ENCODE measurements around the gene SYNE4. TPM values are rescaled to one million over a fixed set of nuclear protein-coding genes. Genes with fewer than 3 reads are reported as not detected.

The SYNE4 gene
- total RNA-seq, 2 experiments from 2014 or later: 2.4 to 3.3 TPM

DNA sequence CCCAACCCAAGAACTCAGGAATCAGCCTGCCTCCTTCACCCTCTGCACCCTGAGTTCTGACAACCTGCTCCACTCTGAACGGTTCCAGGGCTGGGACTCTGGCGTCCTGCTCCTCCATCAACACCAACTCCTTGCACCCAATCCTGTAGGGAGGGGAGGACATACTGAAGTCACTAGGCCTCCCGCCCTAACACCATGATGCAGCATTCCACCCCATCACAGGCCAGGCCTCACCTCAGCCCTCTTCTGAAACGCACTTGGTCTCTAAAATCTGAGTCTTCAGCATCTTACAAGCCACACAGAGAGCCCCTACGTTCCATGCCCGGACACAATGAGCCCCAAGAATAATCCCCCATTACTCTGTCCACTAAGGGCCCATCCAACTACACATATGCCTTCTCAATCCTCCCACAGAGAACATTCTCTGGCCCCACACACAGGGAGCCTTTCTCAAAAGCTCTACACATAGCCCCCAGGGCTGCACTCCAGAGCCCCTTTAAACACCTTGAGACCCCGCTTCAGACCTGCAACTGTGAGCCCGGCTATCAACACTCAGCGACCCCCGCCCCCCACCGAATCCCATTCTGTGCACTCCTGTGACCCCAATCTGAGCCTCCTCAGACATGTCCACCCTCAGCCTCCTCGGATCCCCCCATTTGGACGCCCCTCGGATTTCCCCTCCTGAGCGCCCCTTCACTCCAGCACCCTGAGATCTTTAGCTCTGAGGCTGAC lies 4.8 kb upstream of the SYNE4 start:
- Mint-ChIP-seq H3K36me3 (ENCODE audit: low read depth) (peaks cover 11% of the 10 kb centered on the region), H3K9me3 (no peaks in the 10 kb centered on the region), H3K27me3 (no peaks in the 10 kb centered on the region), H3K4me3 (peak overlapping the region; percentile 97), H3K4me1 (ENCODE audit: low read depth) (peaks cover 31% of the 10 kb centered on the region), H3K27ac (peak overlapping the region; percentile 97)
- ATAC-seq: no peak
- intact Hi-C loops (cut with micrococcal nuclease): no loop called here
- ChIA-PET POLR2A (interaction anchor here (0.5 to 1.4 kb wide), 3 partner anchors 8 to 90 kb away, joined by 3 to 6 read pairs (median 3); partner anchors contain the start of gene SDHAF1), CTCF (interaction anchor here (1.0 to 1.2 kb wide), 3 partner anchors 17 to 67 kb away, joined by 3 to 4 read pairs (median 3); partner anchors contain the start of gene THAP8)
- DNase-seq: peak; percentile 14
- no peak for TF ChIP-seq CTCF (IDR thresholded peaks at IDR 0.05)

DNA sequence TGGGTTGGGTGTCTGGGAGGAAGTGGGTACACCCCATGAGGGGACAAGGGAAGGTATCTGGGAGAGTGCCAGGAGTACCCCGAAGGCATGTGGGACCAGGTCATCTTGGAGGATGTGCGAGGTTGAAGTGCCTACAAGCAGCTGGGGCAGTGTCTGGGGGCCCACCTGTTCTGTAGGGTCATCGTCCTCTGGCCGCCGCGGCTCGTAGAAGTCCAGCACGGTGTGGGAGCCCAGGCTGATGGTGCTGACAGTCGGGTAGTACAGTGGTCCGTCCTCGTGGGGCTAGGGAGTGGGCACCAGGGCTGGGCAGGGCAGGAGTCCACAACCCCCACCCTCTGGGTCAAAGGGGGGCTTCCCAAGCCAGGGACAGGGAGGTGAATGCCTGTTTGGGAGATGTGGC lies 1.8 kb upstream of the SYNE4 start:
- no peak for TF ChIP-seq CTCF (IDR thresholded peaks at IDR 0.05)
- DNase-seq (no peak), ATAC-seq (no peak)
- CTCF ChIA-PET: interaction anchor here (1.5 kb wide), 1 partner anchor 10 kb away, joined by 5 read pairs; no protein-coding TSS in a partner anchor
- peaks cover 27% of the 10 kb centered on the region for H3K4me1 Mint-ChIP-seq (ENCODE audit: low read depth)
- peaks cover 7% of the 10 kb centered on the region for H3K36me3 Mint-ChIP-seq (ENCODE audit: low read depth)
- H3K4me3 Mint-ChIP-seq: no peak overlapping the region
- no peaks in the 10 kb centered on the region for H3K9me3 Mint-ChIP-seq
- no peaks in the 10 kb centered on the region for H3K27me3 Mint-ChIP-seq
- POLR2A ChIA-PET: no interaction called here
- H3K27ac Mint-ChIP-seq: no peak overlapping the region
- intact Hi-C loops (cut with micrococcal nuclease): no loop called here

DNA sequence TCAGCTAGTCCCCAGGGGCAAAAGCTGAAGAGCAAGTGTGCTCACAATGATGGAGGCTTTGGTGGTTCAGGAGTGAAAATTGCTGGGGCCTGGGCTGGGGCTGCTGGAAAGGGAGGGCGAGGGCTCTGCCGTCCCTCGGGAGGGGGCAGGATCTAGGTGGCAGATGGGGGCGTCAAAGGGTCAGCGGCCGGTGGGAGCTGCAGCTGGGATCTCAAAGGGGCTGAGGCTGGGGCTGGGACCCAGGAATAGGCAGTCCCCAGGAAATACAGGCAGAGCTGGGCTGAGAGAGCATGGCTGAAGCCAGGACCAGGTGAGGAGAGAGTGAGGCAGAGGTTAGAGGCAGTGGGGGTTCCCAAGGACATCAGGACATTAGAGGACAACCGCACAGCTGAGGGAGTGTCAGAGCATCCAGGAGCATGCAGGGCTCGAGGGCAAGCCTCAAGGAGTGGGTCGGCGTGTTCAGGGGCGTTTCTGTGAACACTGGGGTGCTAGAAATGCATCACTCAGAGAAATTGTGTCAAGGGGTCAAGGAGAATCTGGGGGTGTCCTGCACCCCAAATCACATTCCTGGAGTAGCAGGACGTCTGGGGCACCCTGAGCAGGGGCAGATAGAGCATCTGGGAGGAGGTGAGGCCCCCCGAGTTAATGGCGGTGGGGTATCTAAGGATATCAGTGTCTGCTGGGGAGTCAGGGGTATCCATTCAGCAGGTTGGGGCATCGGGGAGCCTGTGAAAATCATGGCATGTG lies 1.2 kb upstream of the SYNE4 start:
- no peaks in the 10 kb centered on the region for H3K9me3 Mint-ChIP-seq
- no peak overlapping the region for H3K27ac Mint-ChIP-seq
- H3K4me1 Mint-ChIP-seq (ENCODE audit: low read depth): peaks cover 21% of the 10 kb centered on the region
- intact Hi-C loops (cut with micrococcal nuclease): no loop called here
- peaks cover 7% of the 10 kb centered on the region for H3K36me3 Mint-ChIP-seq (ENCODE audit: low read depth)
- peak overlapping the region; percentile 11 for H3K4me3 Mint-ChIP-seq
- DNase-seq (no peak), ATAC-seq (no peak)
- ChIA-PET POLR2A (interaction anchor here (0.7 kb wide), 1 partner anchor 10 kb away, joined by 3 read pairs; no protein-coding TSS in a partner anchor), CTCF (interaction anchor here (1.5 kb wide), 1 partner anchor 9 kb away, joined by 5 read pairs; no protein-coding TSS in a partner anchor)
- H3K27me3 Mint-ChIP-seq: no peaks in the 10 kb centered on the region
- no peak for TF ChIP-seq CTCF (IDR thresholded peaks at IDR 0.05)

DNA sequence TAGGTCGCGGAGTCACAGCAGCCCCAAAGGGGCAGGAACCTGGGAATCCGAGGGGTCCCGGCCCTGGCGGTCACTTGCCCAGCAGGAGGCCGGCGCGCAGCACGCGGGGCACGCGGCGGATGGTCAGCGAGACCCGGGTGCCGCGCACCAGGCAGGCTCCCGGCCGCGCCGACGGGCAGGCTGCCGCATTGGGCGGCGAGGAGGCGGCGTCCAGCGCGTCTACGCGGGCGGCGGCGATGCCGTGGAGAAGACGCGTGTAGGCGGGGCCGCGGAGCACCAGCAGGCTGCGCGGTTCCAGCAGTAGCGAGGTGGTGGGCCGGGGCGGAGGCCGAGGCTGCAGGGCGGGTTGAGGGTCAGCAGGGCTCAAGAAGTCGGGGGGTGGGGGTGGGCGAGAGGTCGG lies 607 bp upstream of the SYNE4 start:
- POLR2A ChIA-PET: interaction anchor here (0.7 kb wide), 1 partner anchor 11 kb away, joined by 3 read pairs; no protein-coding TSS in a partner anchor
- H3K4me3 Mint-ChIP-seq: peak overlapping the region; percentile 11
- DNase-seq: peak; percentile 64

More for the DNA sequence above, 607 bp upstream of the SYNE4 start:
- H3K27ac Mint-ChIP-seq: no peak overlapping the region
- TF ChIP-seq CTCF (IDR thresholded peaks at IDR 0.05): no peak
- H3K36me3 Mint-ChIP-seq (ENCODE audit: low read depth): peaks cover 7% of the 10 kb centered on the region
- H3K9me3 Mint-ChIP-seq: no peaks in the 10 kb centered on the region
- peaks cover 18% of the 10 kb centered on the region for H3K4me1 Mint-ChIP-seq (ENCODE audit: low read depth)
- CTCF ChIA-PET: interaction anchor here (1.5 kb wide), 1 partner anchor 9 kb away, joined by 5 read pairs; no protein-coding TSS in a partner anchor
- intact Hi-C loops (cut with micrococcal nuclease): no loop called here
- no peaks in the 10 kb centered on the region for H3K27me3 Mint-ChIP-seq
- peak; percentile 18 for ATAC-seq
